PC-9 (cell line): ENCODE data around the gene WWC2.

Experiments used
- CTCF ChIP-seq: fragments of 200-600 bp; sonication (generic); conservative IDR thresholded peaks from 2 replicates; pipeline ENCODE4 v1.6.1; 2017; ENCODE audit warnings: mixed run types, antibody characterized with exemption, mild to moderate bottlenecking, moderate library complexity
- EZH2 ChIP-seq: fragments of 200-600 bp; sonication (generic); IDR thresholded peaks from 2 replicates; pipeline ENCODE4 v1.8.0; 2017; ENCODE audit warnings: antibody characterized with exemption, low read depth

GRCh38 chr4:183241322-183241640, 142.2 kb downstream of the WWC2 start:
- no peak for TF ChIP-seq CTCF
- TF ChIP-seq EZH2 = no peak
